ENCODE measurements around the gene TBC1D22A. TPM values are rescaled to one million over a fixed set of nuclear protein-coding genes. Genes with fewer than 3 reads are reported as not detected.

The TBC1D22A gene
- total RNA-seq, 1 experiment from 2014 or later = 32.6 TPM

DNA sequence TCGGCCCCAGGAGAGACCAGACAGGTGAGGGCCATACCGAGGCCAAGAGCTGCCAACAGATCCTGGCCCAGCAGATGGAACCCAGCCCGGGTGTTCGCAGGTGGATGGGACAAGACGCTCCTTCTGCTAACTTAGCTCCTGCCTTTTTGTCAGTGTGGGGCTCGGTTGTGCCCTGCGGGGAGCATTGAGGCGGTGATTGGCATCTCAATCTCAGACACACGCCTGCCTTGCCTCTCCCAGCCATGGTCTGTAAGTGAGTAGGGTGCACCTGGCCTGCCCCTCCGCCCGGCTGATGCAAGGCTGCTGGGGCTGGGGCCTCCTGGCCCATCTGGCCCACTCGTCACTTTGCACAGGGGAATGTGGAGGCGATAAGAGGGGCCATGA, 350.1 kb downstream of the TBC1D22A start:
- BruUV-seq (replicated peaks) = no TSS peak
- no peaks in the 10 kb centered on the region for H3K9me3 Mint-ChIP-seq (ENCODE audit: unreplicated experiment)
- DNase-seq = peak in 1 of 2 experiments; percentile 18
- Histone ChIP-seq H3K4me3 (ENCODE audit: low read depth, low read length) (no peak overlapping the region), H3K27me3 (replicated peaks; ENCODE audit: control insufficient read depth, insufficient read depth, low read length) (no peaks in the 10 kb centered on the region), H3K9me3 (no peaks in the 10 kb centered on the region), H3K36me3 (ENCODE audit: control insufficient read depth, insufficient read depth, low read length) (no peaks in the 10 kb centered on the region; the same call in 1 of the 2 replicates), H3K4me1 (peaks cover 23% of the 10 kb centered on the region)
- peaks cover 2% of the 10 kb centered on the region for H3K4me1 Mint-ChIP-seq (ENCODE audit: low read depth, unreplicated experiment)
- H3K27ac Mint-ChIP-seq (ENCODE audit: unreplicated experiment) = no peak overlapping the region
- ChIA-PET POLR2A (no interaction called here), CTCF (no interaction called here)
- intact Hi-C loops (cut with micrococcal nuclease; ENCODE audit: unreplicated experiment) = no loop called here
- peaks cover 35% of the 10 kb centered on the region for H3K36me3 Mint-ChIP-seq (ENCODE audit: insufficient read depth, unreplicated experiment)
- H3K27me3 Mint-ChIP-seq (ENCODE audit: insufficient read depth, unreplicated experiment) = no peaks in the 10 kb centered on the region
- TF ChIP-seq, protein P1, sequence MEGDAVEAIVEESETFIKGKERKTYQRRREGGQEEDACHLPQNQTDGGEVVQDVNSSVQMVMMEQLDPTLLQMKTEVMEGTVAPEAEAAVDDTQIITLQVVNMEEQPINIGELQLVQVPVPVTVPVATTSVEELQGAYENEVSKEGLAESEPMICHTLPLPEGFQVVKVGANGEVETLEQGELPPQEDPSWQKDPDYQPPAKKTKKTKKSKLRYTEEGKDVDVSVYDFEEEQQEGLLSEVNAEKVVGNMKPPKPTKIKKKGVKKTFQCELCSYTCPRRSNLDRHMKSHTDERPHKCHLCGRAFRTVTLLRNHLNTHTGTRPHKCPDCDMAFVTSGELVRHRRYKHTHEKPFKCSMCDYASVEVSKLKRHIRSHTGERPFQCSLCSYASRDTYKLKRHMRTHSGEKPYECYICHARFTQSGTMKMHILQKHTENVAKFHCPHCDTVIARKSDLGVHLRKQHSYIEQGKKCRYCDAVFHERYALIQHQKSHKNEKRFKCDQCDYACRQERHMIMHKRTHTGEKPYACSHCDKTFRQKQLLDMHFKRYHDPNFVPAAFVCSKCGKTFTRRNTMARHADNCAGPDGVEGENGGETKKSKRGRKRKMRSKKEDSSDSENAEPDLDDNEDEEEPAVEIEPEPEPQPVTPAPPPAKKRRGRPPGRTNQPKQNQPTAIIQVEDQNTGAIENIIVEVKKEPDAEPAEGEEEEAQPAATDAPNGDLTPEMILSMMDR (IDR thresholded peaks at IDR 0.05; ENCODE audit: insufficient read depth in 1 of 2, low read depth in 1 of 2, low read length in 1 of 2, severe bottlenecking in 1 of 2, unreplicated experiment in 1 of 2) = no peak
- no peak overlapping the region for H3K4me3 Mint-ChIP-seq (ENCODE audit: unreplicated experiment)

DNA sequence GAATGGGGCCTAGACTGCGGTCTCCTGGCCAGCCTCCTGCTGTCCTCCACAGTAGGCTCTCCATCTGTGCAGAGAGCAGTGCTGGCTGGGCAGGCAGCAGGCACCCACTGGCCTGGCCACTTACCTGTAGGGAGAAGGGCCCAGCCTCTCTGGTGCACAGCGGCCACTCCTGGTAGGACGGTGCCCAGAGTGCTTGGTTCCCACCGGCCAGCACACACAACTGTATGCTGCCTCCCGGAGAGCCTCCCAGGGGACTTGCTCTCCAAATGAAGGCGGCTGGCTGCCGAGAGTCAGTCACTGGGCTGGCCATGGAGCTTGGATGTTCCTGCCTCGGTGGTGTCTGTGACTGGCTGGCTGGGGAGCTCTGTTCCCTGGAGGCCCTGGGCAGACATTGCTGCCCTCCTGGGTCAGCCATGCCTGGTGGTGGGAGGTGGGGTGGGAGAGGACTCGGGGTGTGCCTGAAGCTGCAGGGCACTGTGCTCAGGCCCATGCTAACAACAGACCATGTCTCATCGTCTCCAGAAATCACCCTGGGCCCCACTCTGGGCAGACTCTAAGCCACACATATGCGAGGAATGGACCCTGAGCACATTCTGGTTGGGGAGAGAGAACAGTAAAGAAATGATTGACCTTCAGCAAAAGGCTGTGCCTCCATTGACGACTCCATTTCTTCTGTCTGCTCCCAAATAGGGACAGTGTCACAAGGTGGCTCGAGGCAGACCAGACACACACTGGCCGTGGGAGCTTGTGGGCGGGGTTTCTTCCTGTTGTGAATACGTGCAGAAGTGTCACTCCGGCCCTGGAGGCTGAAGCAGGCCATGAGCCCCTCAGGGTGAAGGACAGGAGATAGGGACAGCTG, 350.8 kb downstream of the TBC1D22A start:
- no peaks in the 10 kb centered on the region; the same call in 1 of the 2 replicates for H3K36me3 ChIP-seq (ENCODE audit: control insufficient read depth, insufficient read depth, low read length)
- no peaks in the 10 kb centered on the region for H3K27me3 ChIP-seq (replicated peaks; ENCODE audit: control insufficient read depth, insufficient read depth, low read length)
- H3K36me3 Mint-ChIP-seq (ENCODE audit: insufficient read depth, unreplicated experiment) = peaks cover 35% of the 10 kb centered on the region
- H3K4me3 ChIP-seq (ENCODE audit: low read depth, low read length) = no peak overlapping the region
- H3K27me3 Mint-ChIP-seq (ENCODE audit: insufficient read depth, unreplicated experiment) = no peaks in the 10 kb centered on the region
- H3K27ac Mint-ChIP-seq (ENCODE audit: unreplicated experiment) = no peak overlapping the region
- intact Hi-C loops (cut with micrococcal nuclease; ENCODE audit: unreplicated experiment) = no loop called here
- no TSS peak for BruUV-seq (replicated peaks)
- no peak overlapping the region for H3K4me3 Mint-ChIP-seq (ENCODE audit: unreplicated experiment)
- CTCF ChIA-PET = interaction anchor here (0.6 kb wide), 1 partner anchor 86 kb away, joined by 3 read pairs; no protein-coding TSS in a partner anchor
- H3K4me1 ChIP-seq = peaks cover 17% of the 10 kb centered on the region
- no peaks in the 10 kb centered on the region for H3K9me3 Mint-ChIP-seq (ENCODE audit: unreplicated experiment)
- DNase-seq = no peak
- TF ChIP-seq, protein P1 (IDR thresholded peaks at IDR 0.05; ENCODE audit: insufficient read depth in 1 of 2, low read depth in 1 of 2, low read length in 1 of 2, severe bottlenecking in 1 of 2, unreplicated experiment in 1 of 2) = no peak
- H3K4me1 Mint-ChIP-seq (ENCODE audit: low read depth, unreplicated experiment) = no peaks in the 10 kb centered on the region
- no peaks in the 10 kb centered on the region for H3K9me3 ChIP-seq
- POLR2A ChIA-PET = no interaction called here

DNA sequence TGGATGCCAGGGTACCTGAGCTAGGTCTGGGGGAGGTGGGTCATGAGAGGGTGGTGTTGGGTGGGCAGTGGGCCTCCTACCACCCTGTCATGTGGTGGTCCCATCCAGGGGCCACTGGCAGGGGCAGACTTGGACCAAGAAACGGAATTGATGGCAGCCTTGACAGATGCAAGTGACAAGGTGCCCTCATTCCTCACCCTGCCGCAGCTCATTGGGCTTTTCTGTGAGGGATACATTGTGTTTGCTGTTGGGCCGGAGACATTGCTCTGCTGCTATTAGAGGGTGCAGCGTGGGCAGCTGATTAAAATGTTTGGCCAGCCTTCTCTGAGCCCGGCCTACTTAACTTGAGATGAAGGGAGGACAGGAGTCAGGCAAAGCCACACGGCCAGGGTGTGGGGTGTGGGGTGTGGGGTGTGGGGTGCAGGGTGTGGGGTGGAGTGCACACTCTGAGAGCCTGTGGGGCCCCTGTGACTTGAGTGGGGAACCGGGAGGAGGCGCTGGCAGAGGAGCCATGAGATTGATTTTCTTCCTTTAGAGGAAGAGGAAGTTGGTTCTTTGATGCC, 351.5 kb downstream of the TBC1D22A start:
- Histone ChIP-seq H3K4me1 (peaks cover 16% of the 10 kb centered on the region), H3K4me3 (ENCODE audit: low read depth, low read length) (no peak overlapping the region), H3K9me3 (no peaks in the 10 kb centered on the region), H3K36me3 (ENCODE audit: control insufficient read depth, insufficient read depth, low read length) (no peaks in the 10 kb centered on the region; the same call in 1 of the 2 replicates), H3K27me3 (replicated peaks; ENCODE audit: control insufficient read depth, insufficient read depth, low read length) (no peaks in the 10 kb centered on the region)
- H3K4me1 Mint-ChIP-seq (ENCODE audit: low read depth, unreplicated experiment) = no peaks in the 10 kb centered on the region
- H3K36me3 Mint-ChIP-seq (ENCODE audit: insufficient read depth, unreplicated experiment) = peaks cover 35% of the 10 kb centered on the region
- ChIA-PET CTCF (interaction anchor here (0.6 kb wide), 1 partner anchor 86 kb away, joined by 3 read pairs; no protein-coding TSS in a partner anchor), POLR2A (no interaction called here)
- BruUV-seq (replicated peaks) = no TSS peak
- H3K4me3 Mint-ChIP-seq (ENCODE audit: unreplicated experiment) = no peak overlapping the region
- H3K27ac Mint-ChIP-seq (ENCODE audit: unreplicated experiment) = no peak overlapping the region
- H3K27me3 Mint-ChIP-seq (ENCODE audit: insufficient read depth, unreplicated experiment) = no peaks in the 10 kb centered on the region
- intact Hi-C loops (cut with micrococcal nuclease; ENCODE audit: unreplicated experiment) = no loop called here
- TF ChIP-seq, protein P1 (IDR thresholded peaks at IDR 0.05; ENCODE audit: insufficient read depth in 1 of 2, low read depth in 1 of 2, low read length in 1 of 2, severe bottlenecking in 1 of 2, unreplicated experiment in 1 of 2) = no peak
- DNase-seq = peak in 1 of 2 experiments; percentile 25
- H3K9me3 Mint-ChIP-seq (ENCODE audit: unreplicated experiment) = no peaks in the 10 kb centered on the region
